HL-60 (cell line): ENCODE results near the gene PURA.

Source experiments
- DNase-seq, 2 experiments: peaks; one replicate each; pipeline ENCODE4 v3.0.0-alpha.2; 2010 to 2020; ENCODE audit warnings: low read depth in 1 of 2, low spot score in 1 of 2
- H3K27ac ChIP-seq: fragments of 250-450 bp; sonication (Bioruptor Pico); replicated peaks from 2 replicates; pipeline ENCODE4 v1.5.1; 2020; ENCODE audit warnings: mild to moderate bottlenecking, moderate library complexity
- H3K27me3 ChIP-seq: fragments of 250-450 bp; sonication (Bioruptor Pico); 2 replicates; pipeline ENCODE4 v1.5.1; 2021; ENCODE audit warnings: mild to moderate bottlenecking, moderate library complexity; ENCODE audit not compliant: insufficient read depth, poor library complexity, severe bottlenecking
- H3K4me3 ChIP-seq: replicated peaks from 2 replicates; pipeline ENCODE4 v1.5.1; 2011; ENCODE audit warnings: mild to moderate bottlenecking, control low read depth, low read length; ENCODE audit not compliant: insufficient read depth
- GABPA ChIP-seq: IDR thresholded peaks from 2 replicates; pipeline ENCODE4 v1.6.1; 2012; ENCODE audit warnings: low read depth
- POLR2AphosphoS5 ChIP-seq: IDR thresholded peaks from 2 replicates; pipeline ENCODE4 v1.6.1; 2012; ENCODE audit warnings: low read depth
- SPI1 ChIP-seq: IDR thresholded peaks from 2 replicates; pipeline ENCODE4 v1.6.1; 2012; ENCODE audit warnings: low read depth, mild to moderate bottlenecking, borderline replicate concordance
- TF ChIP-seq, protein P1 (sequence below): IDR thresholded peaks from 2 replicates; pipeline ENCODE4 v1.6.1; 2012; ENCODE audit warnings: low read depth; ENCODE audit not compliant: insufficient replicate concordance
- TF ChIP-seq, protein P2 (sequence below): IDR thresholded peaks from one replicate; pipeline ENCODE4 v1.5.1; 2011; ENCODE audit warnings: low read length, control low read depth, inconsistent platforms; ENCODE audit not compliant: insufficient read depth

Gene PURA

DNA sequence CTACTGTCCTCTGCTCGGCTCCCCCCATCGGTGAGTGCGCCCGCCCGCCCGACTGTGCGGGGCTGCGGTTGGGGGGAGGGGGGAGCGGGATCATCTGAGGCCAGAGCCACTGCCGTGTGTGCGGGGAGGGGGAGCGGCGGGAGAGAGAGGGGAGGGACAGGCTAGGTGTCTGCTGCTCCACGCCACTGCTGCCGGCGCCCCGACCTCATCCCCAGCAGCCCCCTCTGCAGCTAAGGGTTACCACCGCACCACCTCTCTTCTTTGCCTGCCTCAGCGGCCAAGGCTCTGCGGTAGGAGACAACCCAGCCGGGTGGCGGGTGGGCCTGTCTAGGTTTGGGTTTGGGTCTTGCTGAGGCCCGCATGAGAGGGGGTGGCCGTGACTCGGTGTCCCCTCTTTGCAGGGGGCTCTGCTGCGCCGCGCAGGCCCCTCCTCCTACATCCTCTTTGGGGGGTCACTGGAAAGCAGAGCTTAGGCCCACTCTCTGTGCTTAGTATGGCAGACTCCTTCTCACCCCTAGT, 670 bp upstream of the PURA start:
- no peak for TF ChIP-seq GABPA
- TF ChIP-seq, protein P1, sequence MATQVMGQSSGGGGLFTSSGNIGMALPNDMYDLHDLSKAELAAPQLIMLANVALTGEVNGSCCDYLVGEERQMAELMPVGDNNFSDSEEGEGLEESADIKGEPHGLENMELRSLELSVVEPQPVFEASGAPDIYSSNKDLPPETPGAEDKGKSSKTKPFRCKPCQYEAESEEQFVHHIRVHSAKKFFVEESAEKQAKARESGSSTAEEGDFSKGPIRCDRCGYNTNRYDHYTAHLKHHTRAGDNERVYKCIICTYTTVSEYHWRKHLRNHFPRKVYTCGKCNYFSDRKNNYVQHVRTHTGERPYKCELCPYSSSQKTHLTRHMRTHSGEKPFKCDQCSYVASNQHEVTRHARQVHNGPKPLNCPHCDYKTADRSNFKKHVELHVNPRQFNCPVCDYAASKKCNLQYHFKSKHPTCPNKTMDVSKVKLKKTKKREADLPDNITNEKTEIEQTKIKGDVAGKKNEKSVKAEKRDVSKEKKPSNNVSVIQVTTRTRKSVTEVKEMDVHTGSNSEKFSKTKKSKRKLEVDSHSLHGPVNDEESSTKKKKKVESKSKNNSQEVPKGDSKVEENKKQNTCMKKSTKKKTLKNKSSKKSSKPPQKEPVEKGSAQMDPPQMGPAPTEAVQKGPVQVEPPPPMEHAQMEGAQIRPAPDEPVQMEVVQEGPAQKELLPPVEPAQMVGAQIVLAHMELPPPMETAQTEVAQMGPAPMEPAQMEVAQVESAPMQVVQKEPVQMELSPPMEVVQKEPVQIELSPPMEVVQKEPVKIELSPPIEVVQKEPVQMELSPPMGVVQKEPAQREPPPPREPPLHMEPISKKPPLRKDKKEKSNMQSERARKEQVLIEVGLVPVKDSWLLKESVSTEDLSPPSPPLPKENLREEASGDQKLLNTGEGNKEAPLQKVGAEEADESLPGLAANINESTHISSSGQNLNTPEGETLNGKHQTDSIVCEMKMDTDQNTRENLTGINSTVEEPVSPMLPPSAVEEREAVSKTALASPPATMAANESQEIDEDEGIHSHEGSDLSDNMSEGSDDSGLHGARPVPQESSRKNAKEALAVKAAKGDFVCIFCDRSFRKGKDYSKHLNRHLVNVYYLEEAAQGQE = no peak
- TF ChIP-seq, protein P2, sequence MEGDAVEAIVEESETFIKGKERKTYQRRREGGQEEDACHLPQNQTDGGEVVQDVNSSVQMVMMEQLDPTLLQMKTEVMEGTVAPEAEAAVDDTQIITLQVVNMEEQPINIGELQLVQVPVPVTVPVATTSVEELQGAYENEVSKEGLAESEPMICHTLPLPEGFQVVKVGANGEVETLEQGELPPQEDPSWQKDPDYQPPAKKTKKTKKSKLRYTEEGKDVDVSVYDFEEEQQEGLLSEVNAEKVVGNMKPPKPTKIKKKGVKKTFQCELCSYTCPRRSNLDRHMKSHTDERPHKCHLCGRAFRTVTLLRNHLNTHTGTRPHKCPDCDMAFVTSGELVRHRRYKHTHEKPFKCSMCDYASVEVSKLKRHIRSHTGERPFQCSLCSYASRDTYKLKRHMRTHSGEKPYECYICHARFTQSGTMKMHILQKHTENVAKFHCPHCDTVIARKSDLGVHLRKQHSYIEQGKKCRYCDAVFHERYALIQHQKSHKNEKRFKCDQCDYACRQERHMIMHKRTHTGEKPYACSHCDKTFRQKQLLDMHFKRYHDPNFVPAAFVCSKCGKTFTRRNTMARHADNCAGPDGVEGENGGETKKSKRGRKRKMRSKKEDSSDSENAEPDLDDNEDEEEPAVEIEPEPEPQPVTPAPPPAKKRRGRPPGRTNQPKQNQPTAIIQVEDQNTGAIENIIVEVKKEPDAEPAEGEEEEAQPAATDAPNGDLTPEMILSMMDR = no peak
- no peak for TF ChIP-seq POLR2AphosphoS5
- no peak for TF ChIP-seq SPI1
- H3K27ac ChIP-seq = peak overlapping the region; percentile 65
- no peak for DNase-seq
- H3K4me3 ChIP-seq = peak overlapping the region; percentile 43
- H3K27me3 ChIP-seq = no peaks in the 10 kb centered on the region

DNA sequence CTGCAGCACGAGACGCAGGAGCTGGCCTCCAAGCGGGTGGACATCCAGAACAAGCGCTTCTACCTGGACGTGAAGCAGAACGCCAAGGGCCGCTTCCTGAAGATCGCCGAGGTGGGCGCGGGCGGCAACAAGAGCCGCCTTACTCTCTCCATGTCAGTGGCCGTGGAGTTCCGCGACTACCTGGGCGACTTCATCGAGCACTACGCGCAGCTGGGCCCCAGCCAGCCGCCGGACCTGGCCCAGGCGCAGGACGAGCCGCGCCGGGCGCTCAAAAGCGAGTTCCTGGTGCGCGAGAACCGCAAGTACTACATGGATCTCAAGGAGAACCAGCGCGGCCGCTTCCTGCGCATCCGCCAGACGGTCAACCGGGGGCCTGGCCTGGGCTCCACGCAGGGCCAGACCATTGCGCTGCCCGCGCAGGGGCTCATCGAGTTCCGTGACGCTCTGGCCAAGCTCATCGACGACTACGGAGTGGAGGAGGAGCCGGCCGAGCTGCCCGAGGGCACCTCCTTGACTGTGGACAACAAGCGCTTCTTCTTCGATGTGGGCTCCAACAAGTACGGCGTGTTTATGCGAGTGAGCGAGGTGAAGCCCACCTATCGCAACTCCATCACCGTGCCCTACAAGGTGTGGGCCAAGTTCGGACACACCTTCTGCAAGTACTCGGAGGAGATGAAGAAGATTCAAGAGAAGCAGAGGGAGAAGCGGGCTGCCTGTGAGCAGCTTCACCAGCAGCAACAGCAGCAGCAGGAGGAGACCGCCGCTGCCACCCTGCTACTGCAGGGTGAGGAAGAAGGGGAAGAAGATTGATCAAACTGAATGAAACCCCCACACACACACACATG, 654 bp downstream of the PURA start:
- TF ChIP-seq GABPA = no peak
- TF ChIP-seq POLR2AphosphoS5 = no peak
- TF ChIP-seq, protein P1 = no peak
- no peak for TF ChIP-seq SPI1
- TF ChIP-seq, protein P2 = no peak
- DNase-seq = peak in 1 of 2 experiments; percentile 29
- peak overlapping the region; percentile 85 for H3K27ac ChIP-seq
- peak overlapping the region; percentile 47 for H3K4me3 ChIP-seq
- no peaks in the 10 kb centered on the region for H3K27me3 ChIP-seq

DNA sequence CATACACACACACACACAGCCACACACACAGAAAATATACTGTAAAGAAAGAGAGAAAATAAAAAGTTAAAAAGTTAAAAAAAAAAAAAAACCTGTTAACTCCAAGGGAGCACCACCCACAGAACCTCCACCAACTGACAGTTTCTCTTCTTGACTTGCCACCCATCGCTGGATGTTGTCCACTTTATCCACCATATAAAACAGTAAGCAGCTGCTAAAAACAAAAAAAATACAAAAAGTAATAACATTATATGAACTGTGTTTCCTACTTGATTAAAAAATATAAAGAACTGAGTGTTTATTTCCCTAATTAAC, 1.2 kb downstream of the PURA start:
- H3K4me3 ChIP-seq = no peak overlapping the region
- no peaks in the 10 kb centered on the region for H3K27me3 ChIP-seq

More for the DNA sequence above, 1.2 kb downstream of the PURA start:
- TF ChIP-seq GABPA = no peak
- TF ChIP-seq POLR2AphosphoS5 = no peak
- no peak for TF ChIP-seq SPI1
- TF ChIP-seq, protein P1 = no peak
- no peak overlapping the region for H3K27ac ChIP-seq
- DNase-seq = no peak
